Stimulated activated CD8-positive, alpha-beta memory T cell treated with anti-CD3 and anti-CD28 coated beads, Interleukin-7, amount 100 ng/mL, for 48 hours (primary cell): Measurements from ENCODE around the gene RNASE8.

ENCODE experiments used
- DNase-seq, 2 donors: peaks; one replicate each; pipeline ENCODE4 v3.0.0-alpha.2; 2020; ENCODE audit warnings: low read depth in 1 of 2; ENCODE audit errors: extremely low read depth in 1 of 2

Gene RNASE8

DNA sequence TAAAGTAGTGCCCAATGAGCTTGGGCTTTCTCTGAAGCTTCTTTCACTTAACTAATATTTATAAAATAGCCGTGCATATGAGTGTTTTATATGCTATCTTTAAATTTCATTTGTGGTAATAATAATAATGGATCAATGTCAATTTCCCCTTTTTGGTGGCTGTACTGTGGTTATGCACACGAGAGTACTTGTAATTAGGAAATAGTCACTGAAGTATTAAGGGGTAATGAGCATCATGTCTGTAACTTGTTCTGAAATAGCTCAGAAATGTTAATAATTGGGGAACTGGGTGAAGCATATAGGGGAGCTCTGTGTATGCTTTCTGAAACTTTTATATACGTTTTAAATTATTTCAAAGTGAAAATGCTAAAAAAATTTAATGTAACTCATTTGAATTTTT lies 7.0 kb upstream of the RNASE8 start:
- no peak for DNase-seq

DNA sequence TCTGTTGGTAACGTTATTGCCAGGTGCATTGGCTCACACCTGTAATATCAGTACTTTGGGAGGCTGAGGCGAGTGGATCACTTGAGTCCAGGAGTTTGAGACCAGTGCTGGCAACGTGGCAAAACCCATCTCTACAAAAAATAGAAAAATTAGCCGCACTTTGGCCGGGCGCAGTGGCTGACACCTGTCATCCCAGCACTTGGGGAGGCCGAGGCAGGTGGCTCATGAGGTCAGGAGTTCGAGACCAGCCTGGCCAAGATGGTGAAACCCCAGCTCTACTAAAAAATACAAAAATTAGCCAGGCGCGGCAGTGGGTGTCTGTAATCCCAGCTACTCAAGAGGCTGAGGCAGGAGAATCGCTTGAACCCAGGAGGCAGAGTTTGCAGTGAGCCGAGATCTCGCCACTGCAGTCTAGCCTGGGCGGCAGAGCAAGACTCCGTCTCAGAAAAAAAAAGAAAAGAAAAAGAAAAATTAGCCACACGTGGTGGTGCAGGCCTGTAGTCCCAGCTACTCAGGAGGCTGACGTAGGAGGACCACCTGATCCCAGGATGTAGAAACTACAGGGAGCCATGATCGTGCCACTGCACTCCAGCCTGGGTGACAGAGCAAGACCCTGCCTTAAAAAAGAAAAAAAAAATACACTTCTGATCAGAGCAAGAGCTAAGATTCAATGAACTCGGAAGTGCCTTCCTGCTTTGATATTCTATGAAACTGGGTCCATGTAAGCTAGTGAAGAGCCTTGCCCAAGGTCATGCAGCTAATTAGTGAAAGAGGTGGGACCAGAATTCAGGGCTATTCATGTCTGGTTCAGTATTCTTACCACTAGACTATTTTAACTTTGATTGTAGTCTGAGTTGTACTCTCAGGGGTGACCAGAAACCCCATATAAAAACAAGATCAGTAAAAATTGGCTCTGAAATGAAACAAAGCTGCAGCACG lies 4.2 kb upstream of the RNASE8 start:
- no peak for DNase-seq

DNA sequence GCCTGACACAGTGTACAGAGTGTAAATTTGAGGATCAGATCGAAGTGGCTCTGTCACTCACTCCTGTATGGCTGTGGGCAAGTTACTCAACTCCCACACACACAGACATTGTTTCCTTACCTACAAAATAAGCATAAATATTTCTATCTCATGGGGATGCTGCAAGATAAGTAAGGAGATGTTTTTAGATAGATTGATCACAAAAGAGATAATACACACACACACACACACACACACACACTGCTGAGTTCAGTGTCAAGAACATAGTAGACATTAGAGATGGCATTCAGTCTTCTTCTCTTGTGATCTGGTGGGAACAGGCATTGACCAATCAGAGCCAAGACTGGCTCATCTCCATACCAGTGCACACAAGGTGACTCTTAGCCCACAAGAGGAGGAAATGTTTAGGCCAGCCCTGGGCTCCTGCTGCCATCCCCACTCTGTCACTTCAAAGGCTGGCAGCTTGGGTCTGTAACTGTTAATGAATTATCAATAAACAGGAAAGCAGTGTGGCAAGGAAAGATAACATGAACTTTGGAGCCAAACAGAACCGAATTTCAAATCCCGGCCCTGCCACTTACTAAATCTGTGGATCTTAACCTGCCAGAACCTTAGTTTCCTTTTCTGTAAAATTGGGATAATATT lies 3.4 kb upstream of the RNASE8 start:
- DNase-seq, result no peak

DNA sequence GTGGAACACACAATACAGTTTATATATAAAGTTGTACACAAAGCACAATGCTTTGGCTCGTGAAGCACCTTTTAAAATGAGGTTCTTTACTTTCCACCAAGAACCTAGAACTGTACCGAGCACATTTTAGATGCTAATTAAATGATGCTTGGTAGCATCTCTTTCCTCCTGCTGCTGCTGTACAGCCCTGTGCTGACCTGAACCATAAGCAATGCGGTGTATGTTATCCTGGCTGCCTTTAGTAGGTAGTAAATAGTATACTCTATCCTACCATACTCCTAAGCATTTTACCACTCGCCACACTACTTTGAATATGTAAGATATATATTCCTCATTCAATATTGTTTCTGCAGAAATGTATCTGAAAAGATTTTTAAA lies 2.9 kb upstream of the RNASE8 start:
- no peak for DNase-seq

DNA sequence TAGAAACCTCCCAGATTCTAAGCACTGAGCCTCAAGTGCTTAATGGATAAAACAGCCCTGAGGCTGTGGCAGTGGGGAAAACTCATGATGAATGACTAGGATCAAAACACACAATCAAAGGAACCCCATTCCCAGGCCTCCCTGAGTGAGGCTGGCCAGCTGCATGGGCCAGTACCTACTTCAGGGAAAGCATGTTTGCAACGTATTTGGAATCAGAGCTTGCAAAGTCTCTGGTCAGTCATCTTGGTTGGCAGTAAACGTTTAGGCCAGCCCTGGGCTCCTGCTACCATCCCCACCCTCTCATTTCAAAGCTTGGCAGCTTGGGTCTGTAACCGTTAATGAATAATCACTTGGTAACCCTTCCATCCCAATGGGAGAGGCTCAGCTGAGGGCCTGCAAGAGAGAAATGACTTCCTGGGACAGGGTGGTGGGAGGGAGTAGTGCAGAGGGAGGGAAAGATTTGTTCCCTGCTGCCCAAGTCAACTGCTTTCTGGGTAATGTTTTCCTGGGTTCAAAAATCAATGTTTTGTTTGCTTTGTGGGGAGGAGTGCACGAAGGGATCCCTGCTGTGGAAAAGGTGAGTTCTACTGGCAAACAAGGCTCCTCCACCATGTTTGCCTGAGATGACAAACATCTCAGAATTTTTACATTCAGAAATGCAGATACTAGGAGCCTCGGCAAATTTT lies 2.0 kb upstream of the RNASE8 start:
- DNase-seq, result no peak

DNA sequence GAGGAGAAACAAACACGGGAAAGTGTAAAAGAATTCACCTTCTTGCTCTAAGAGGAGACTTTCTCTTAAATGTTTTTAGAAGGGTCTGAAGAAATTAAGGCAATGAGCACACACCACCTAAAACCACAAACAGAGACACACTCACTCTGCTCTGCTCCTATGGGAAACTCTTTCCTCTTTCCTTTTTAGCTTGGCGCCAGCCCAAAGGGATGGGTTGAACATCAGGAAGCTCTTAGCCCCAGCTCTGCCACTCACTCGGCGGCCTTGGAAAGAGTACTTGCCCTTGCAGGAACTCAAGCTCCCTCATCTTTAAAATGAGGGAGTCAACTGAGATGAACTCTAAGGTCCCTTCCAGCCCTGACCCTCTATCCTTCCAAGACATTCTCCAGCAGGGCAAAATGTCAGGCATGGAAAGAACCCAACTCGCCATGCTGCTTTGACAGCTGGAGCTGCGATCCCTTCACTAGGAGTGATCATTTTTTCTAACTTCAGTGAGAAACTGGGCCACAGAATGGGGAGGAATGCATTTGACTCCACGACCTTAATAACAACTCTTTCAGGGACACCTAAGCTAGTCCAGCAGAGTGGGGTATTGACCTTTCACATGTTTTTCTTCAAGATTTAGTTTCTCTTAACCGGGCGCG lies 980 bp upstream of the RNASE8 start:
- no peak for DNase-seq

DNA sequence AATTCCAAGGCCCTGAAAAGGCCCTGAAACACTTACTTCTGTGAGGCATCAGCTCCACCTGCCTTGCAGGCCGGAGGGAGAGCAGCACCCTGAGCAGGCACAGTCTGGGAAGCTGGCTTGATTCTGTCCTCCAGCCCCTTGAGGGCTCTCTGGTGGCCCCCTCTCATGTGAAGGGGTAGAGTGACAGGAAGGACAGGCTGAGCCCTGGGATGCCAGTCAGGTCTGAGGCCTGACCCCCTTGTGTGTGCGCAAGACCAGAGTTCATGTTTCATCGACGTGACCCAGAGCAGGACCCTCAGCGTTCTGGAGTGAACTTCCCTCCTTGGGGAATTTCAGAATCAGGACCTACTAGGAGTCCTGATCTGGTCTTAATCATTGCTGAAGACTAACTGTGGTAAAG lies 1.3 kb downstream of the RNASE8 start:
- DNase-seq, result no peak

DNA sequence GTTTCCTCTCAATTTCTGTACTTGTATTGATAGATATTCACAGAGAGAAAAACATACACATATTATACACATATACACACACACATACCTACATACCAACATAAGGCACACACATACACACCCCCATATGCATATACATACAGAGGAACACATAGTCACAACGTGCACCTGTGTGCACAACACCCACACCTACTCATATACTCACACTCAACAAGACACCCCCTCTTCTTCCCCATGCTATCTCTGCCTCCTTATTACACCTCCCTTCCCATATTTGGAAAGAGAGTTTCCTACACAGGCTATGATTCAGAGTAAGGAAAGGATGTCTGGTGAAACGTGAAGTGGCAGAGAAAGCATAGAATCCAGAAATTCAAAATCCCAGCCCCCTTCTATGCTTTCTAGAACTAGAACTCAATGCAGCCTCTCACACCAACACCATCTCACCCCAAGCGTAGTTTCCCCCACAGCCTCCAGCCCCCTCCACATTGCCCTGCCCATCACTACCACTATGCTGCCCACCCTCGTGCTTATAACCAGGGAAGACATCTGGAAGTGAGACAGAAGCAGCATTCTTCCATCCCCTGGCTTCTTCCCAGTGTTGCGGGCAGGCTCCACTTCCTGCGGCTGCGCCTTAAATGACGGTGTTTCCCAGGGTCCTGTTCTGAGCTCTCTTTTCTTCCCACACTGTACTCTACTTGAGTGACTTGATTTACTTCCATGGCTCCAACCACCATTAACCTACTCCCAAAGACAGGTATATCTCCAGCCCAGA lies 2.4 kb downstream of the RNASE8 start:
- no peak for DNase-seq

DNA sequence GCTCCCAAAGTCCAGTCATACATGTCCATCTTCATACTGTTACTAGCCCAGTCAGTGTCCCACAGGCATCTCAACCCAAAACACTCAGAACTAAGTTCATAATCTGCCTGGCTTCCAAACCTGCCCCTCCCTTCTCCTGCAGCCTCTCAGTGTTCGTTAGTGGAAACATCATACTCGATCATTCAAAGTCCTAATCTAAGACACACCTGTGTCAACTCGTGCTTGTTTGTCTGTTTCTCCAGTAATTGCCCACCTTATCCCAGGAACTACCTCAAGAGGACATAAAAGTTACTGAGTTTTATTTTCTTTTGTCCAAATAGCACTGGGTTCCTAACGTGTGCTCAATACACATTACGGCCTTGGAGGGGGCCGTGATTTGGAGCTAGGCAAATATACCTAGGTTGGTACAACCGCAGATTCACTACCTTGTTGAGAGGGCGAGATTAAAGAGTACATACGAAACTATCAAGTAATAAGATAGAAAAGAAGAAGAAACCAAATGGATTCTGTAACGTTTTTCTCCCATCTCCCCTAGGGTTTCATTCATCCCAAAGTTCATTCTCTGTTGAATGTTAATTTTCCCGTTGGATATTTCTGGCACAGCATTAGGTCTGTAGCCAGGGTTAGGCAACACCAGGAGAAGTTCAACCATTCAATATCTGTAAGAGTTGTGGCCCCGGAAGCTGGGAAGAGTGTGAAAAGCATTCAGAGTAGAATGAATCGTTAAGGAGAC lies 3.2 kb downstream of the RNASE8 start:
- no peak for DNase-seq

DNA sequence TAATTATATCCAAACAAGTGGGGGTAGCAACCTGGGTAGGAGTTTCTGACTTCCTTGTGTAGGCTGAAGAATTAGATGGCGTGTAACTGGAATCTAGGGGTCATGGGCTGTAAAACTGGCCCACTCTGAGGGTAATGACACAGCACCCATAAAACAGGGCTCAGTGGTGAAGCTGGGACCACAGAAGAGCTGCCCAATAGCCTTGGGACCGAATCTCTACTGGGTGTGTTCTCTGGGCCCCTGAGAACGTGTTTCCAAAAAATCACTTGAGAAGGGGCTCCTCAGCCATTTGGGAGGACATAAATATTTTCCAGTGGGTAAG lies 3.7 kb downstream of the RNASE8 start:
- no peak for DNase-seq

DNA sequence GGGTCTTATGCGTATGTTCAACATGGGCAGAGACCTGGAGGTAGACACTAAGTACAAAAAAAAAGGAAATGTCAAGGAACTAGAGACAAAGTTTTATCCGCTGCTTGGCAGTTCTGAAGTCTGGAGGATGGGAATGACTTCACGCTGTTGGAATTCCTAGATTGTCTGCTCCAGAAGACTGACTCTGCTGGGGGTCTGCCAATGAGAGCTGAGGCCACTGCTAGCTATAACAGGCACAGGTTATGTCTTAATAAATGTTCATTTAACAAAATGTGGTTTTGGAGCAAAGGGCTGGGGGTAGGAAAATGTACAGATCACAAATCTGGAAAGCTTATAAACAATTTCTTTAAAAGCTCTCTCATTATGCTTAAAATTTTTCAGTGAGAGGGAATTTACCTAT lies 5.9 kb downstream of the RNASE8 start:
- DNase-seq, result no peak

DNA sequence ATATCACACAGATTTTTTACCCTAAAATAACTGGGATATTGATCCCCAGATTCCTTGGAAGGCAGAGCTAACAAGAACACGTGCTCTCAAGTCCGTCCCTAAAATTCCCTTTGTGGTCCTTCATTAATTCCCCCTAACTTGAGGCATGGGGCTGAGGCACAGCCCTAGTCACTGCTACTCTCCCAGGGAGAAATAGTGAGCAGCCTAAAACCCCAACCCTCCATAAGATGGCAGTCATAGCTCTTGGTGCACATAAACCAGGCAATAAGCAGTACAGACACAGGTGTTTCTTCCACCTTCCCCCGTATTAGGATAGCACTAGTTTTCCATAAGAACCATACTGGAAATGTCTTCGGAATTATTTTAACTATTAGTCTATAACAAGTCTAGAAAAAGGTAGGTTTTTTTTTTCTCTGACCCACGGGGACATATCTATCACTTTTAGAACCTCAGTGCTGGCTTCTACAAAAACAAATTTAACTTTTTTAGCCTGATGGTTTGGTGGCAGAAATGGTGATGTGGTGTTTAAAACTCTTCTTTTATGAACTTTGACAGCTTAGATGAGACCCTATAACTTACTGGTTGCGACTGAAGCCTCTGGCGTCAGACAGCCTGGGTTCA lies 9.4 kb downstream of the RNASE8 start:
- no peak for DNase-seq

DNA sequence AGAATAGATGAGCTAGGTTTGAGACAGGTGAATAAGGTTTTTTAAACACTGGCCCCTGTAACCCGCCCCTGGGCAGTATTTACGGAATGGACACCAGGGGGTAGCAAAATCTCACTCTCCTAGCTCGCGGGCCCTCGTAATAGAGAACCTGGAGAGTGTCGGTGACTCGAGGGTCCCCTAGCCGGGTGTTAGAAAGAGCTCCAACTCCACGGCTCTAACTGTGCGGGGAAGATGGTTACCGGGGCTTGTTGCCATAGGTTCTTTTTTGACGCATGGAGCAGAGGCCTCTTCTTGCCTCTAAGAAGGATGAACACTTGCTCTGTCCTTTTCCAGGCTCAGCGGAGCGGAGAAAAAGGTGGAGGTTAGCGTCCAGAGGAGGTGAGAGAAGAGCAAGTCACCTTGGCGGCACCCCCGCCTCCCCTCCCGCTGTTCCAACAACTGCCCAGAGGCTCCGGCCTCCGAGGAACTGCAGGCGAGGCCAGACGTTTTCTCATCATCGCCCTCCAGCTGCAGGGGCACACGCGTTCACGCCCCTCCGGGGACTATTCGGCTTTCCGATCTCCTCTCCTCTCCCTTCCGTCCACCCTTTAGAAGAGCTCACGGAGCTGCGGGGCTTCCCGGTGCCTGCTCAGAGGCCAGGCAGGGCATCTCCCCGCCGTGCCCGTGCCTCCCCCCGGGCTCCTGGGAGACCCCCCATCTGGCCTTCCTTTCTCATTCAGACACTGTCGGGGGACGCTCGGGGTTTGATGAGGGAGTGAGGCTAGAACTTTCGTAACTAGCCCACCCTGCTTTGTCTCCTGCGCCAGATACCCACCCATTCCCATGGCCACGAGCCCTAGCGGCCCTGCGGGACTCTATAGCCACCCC lies 11.1 kb downstream of the RNASE8 start:
- DNase-seq, result no peak

DNA sequence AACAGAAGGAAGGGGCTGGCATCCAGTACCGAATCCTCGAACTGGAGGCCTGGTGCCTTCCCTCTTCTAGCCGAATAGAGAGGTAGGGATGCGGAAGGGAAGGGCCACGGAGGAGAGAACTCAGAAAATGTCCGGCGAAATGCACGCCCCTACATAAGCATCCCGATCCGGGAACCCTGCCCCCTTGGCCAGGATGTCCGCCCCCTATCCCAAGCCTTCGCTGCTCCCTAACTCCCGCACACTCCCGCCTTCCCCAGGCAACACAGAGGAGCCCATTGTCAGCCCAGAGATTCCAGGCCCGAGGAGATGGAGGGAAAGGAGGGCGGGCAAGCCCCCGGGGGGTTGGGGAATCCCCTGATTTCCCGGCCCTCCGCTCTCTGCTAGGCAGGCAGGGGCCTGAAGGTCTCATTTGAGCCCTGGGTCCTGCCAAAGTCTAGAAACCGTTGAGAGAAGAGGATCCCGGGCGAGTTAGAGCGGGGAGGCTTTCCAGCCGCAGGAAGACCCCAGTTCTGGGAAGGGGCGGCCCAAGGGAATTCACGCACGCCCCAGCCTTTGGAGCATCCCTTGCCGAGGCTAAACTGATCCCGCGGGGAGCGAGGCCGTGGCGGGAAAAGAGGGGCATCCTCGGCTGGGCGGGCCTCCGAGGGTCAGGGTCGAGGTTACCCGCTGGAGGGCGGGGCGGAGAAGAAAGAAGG lies 11.9 kb downstream of the RNASE8 start:
- DNase-seq, result no peak

DNA sequence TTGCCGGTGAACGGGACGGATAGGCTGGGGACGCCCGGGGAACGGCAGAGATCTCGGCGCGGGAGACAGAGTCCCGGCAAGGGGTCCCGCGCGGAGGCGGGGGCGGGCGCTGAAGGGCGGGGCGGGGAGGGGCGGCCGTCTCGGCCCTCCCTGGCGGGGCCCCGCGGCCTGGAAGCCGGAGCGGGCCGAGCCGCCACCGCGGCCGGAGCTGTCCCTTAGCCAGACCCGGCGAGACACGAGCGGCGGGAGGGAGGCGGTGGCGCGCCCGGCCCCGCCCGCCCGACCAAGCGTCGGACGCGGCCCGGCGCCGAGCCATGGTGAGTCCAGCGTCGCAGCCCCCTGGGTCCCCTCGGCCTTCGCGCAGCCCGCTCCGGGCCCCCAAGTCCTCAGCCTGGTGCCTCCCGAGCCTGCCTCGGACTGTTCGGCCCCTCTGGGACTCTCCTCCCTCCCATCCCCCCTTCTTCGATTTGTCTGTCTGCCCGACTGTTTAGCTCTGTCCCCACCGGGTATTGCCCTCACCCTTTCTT lies 12.5 kb downstream of the RNASE8 start, which contains the start of gene ARHGEF40:
Gene ARHGEF40, plus strand, starts transcription at position 222 of the 527 bp plus-strand sequence. Its CDS starts 93 bp downstream, at position 315.
- no peak for DNase-seq

DNA sequence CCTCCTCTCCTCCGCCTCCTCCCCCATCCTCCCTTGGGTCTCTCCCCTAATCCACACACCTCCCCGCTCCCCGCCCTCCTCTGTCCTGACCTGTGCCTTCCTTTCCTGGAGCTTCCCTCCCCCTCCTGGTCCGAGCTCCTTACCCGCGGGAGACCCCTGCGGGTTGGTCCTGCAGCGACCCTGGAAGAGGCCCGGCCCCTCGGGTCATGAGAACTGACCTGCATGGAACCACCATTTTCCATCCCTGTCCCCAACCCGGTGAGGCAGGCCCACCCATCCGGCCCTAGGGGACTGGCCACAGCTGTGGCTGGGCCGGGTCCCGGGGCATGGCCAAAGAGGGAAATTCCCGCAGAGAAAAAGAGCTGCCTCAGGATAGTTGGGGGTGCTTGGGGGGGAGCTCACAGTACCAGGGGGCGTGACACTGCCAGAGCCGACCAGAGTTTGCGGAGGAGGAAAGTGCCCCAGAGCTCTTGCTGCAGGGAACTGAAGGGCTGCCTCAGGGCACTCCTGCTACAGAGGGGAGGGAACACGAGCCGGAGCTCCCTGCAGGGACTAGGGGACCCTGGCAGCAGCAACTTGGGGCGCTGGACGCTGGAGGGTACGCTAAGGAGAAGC lies 13.1 kb downstream of the RNASE8 start:
- DNase-seq, result no peak
